Measurements from ENCODE around the gene CNOT1.

Gene CNOT1

DNA sequence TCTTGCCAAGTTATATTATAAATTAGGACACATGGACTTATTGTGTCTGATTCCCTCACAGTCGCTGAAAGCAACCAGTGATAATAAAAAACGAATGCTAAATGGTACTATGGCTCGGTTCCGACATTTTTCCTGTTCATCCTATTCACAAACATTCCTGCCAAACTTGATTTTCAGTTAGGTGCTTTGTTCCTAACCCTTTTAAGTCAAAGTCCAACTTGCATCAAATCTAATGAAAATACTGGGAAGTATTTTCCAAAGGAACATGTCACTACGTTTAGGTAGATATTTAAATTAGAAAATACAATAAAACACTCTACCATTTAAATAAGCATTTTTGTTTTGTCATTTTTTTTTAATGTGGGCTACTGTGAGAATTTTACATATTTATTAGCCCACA is 93.3 kb downstream of the CNOT1 start:
- Histone ChIP-seq H3F3A (ENCODE audit: low read depth) (no peaks in the 10 kb centered on the region), H3K4me1 (ENCODE audit: insufficient read depth, low read length, poor library complexity, severe bottlenecking) (no peaks in the 10 kb centered on the region), H3K79me2 (ENCODE audit: insufficient read depth, low read length) (no peaks in the 10 kb centered on the region), H3K36me3 (ENCODE audit: insufficient read depth, low read length) (peaks cover 98% of the 10 kb centered on the region), H3K27me3 (ENCODE audit: insufficient read depth, low read length, poor library complexity, severe bottlenecking) (no peaks in the 10 kb centered on the region), H3K9ac (ENCODE audit: low read depth, low read length, poor library complexity, severe bottlenecking) (no peak overlapping the region), H3K4me3 (ENCODE audit: low read length, poor library complexity, severe bottlenecking) (no peak overlapping the region), H3K9me2 (replicated peaks; ENCODE audit: low read depth, low read length) (no peaks in the 10 kb centered on the region), H4K20me1 (ENCODE audit: insufficient read depth, low read length, poor library complexity, severe bottlenecking) (no peaks in the 10 kb centered on the region), H3K4me2 (ENCODE audit: low read depth, low read length, poor library complexity, severe bottlenecking) (no peak overlapping the region), H2AFZ (ENCODE audit: low read length) (no peak overlapping the region), H3K9me3 (ENCODE audit: insufficient read depth, low read depth, low read length) (no peaks in the 10 kb centered on the region)
- no peak for TF ChIP-seq EZH2phosphoT487 (IDR thresholded peaks at IDR 0.05; ENCODE audit: borderline replicate concordance)
- TF ChIP-seq, protein P1, sequence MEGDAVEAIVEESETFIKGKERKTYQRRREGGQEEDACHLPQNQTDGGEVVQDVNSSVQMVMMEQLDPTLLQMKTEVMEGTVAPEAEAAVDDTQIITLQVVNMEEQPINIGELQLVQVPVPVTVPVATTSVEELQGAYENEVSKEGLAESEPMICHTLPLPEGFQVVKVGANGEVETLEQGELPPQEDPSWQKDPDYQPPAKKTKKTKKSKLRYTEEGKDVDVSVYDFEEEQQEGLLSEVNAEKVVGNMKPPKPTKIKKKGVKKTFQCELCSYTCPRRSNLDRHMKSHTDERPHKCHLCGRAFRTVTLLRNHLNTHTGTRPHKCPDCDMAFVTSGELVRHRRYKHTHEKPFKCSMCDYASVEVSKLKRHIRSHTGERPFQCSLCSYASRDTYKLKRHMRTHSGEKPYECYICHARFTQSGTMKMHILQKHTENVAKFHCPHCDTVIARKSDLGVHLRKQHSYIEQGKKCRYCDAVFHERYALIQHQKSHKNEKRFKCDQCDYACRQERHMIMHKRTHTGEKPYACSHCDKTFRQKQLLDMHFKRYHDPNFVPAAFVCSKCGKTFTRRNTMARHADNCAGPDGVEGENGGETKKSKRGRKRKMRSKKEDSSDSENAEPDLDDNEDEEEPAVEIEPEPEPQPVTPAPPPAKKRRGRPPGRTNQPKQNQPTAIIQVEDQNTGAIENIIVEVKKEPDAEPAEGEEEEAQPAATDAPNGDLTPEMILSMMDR (conservative IDR thresholded peaks at IDR 0.05; ENCODE audit: low read length) = no peak

DNA sequence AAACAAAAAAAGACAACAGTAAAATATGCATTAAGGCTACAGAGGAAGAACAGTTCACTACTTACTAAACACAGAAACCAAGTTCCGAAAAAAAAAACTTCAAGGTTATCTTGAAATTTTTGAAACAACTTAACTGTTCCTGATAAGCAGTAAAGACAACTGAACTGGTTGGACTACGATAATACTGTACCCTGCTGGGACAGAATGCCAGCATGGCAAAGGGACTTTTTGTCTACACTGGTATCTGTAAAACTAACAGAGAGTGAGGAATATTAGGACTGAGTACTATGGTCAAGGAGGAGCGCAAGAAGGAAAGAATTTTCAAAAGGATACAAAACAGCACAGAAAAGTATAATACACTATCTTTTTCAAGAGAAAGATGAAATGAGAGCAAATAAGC is 94.5 kb downstream of the CNOT1 start:
- no peak overlapping the region for H3K4me2 ChIP-seq (ENCODE audit: low read depth, low read length, poor library complexity, severe bottlenecking)
- H3K9me2 ChIP-seq (replicated peaks; ENCODE audit: low read depth, low read length) = no peaks in the 10 kb centered on the region
- H3K4me3 ChIP-seq (ENCODE audit: low read length, poor library complexity, severe bottlenecking) = no peak overlapping the region
- peaks cover 99% of the 10 kb centered on the region for H3K36me3 ChIP-seq (ENCODE audit: insufficient read depth, low read length)
- H3K9me3 ChIP-seq (ENCODE audit: insufficient read depth, low read depth, low read length) = no peaks in the 10 kb centered on the region
- H3F3A ChIP-seq (ENCODE audit: low read depth) = no peaks in the 10 kb centered on the region
- no peak overlapping the region for H2AFZ ChIP-seq (ENCODE audit: low read length)
- no peaks in the 10 kb centered on the region for H3K4me1 ChIP-seq (ENCODE audit: insufficient read depth, low read length, poor library complexity, severe bottlenecking)
- no peaks in the 10 kb centered on the region for H3K27me3 ChIP-seq (ENCODE audit: insufficient read depth, low read length, poor library complexity, severe bottlenecking)
- no peaks in the 10 kb centered on the region for H4K20me1 ChIP-seq (ENCODE audit: insufficient read depth, low read length, poor library complexity, severe bottlenecking)
- TF ChIP-seq, protein P1 (conservative IDR thresholded peaks at IDR 0.05; ENCODE audit: low read length) = no peak
- no peak for TF ChIP-seq EZH2phosphoT487 (IDR thresholded peaks at IDR 0.05; ENCODE audit: borderline replicate concordance)
- no peaks in the 10 kb centered on the region for H3K79me2 ChIP-seq (ENCODE audit: insufficient read depth, low read length)
- H3K9ac ChIP-seq (ENCODE audit: low read depth, low read length, poor library complexity, severe bottlenecking) = no peak overlapping the region

DNA sequence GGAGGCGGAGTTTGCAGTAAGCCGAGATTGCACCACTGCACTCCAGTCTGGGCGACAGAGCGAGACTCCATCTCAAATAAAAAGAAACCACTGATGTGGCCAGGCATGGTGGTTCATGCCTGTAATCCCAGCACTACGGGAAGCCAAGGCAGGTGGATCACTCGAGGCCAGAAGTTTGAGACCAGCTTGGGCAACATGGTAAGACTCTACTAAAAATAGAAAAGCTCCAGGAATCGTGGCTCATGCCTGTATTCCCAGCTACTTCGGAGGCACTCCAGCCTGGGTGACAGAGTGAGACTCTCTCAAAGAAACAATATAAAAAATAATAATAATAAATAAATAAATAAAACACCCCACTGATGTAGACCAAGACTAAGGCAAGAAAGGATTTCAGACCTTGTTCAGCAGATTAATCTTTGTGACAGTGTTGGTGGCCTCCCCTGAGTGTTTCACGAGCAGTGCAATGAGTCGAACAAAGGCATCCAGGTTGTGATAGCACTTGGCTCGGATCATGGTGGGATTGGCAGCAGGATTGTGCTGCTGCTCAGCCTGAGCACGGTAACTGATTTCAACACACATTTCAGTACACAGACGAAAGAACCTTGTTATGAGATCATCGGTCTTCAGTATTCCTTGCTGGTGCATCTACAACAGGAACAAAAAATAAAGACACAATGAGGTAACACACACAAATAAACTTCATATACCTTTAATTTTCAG is 95.7 kb downstream of the CNOT1 start:
- Histone ChIP-seq H3K4me3 (ENCODE audit: low read length, poor library complexity, severe bottlenecking) (no peak overlapping the region), H3K9me2 (replicated peaks; ENCODE audit: low read depth, low read length) (no peaks in the 10 kb centered on the region), H3K9ac (ENCODE audit: low read depth, low read length, poor library complexity, severe bottlenecking) (no peak overlapping the region), H3K9me3 (ENCODE audit: insufficient read depth, low read depth, low read length) (no peaks in the 10 kb centered on the region), H4K20me1 (ENCODE audit: insufficient read depth, low read length, poor library complexity, severe bottlenecking) (no peaks in the 10 kb centered on the region), H3K4me1 (ENCODE audit: insufficient read depth, low read length, poor library complexity, severe bottlenecking) (no peaks in the 10 kb centered on the region), H2AFZ (ENCODE audit: low read length) (no peak overlapping the region), H3K4me2 (ENCODE audit: low read depth, low read length, poor library complexity, severe bottlenecking) (no peak overlapping the region), H3K36me3 (ENCODE audit: insufficient read depth, low read length) (peaks cover 95% of the 10 kb centered on the region), H3K79me2 (ENCODE audit: insufficient read depth, low read length) (no peaks in the 10 kb centered on the region), H3K27me3 (ENCODE audit: insufficient read depth, low read length, poor library complexity, severe bottlenecking) (no peaks in the 10 kb centered on the region), H3F3A (ENCODE audit: low read depth) (no peaks in the 10 kb centered on the region)
- no peak for TF ChIP-seq EZH2phosphoT487 (IDR thresholded peaks at IDR 0.05; ENCODE audit: borderline replicate concordance)
- TF ChIP-seq, protein P1 (conservative IDR thresholded peaks at IDR 0.05; ENCODE audit: low read length) = no peak

Data from Loucy (cell line).